ENCODE measurements around the gene TM9SF2. TPM values are rescaled to one million over a fixed set of nuclear protein-coding genes. Genes with fewer than 3 reads are reported as not detected.
"Not testable (repeated sequence)": the region's sequence is repeated elsewhere in the genome, so short reads cannot be mapped to it uniquely, and the experiment has no call there.

Gene TM9SF2
- total RNA-seq, 1 donor from 2014 or later: 138 TPM

DNA sequence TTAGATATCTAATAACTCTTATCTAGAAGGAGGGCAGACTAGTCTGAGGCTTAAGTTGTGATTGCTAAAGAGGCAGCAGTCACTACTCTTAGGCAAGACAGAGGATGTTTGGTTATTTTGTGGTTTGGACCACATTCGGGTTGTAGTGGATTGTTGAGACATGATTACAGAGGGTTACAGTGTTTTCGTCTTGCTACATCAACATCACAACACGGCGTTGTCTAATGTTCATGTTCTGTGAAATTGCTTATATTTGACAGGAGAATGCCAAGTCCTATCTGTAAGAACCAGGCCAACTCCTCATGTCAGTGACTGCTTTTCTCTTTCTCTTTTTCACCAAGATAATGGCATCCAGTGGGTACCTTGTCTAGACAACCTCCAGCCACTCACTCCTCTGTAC is 16.8 kb upstream of the TM9SF2 start:
- FAIRE-seq: peak; percentile 62
- Histone ChIP-seq H3K27me3 (ENCODE audit: control insufficient read depth, insufficient read depth, low read length) (no peaks in the 10 kb centered on the region), H3K36me3 (ENCODE audit: control insufficient read depth, insufficient read depth, low read length) (no peaks in the 10 kb centered on the region), H3K4me3 (ENCODE audit: low read depth, low read length) (no peak overlapping the region)
- DNase-seq (ENCODE audit: low read depth): peak; percentile 91
- no peak for TF ChIP-seq CTCF (IDR thresholded peaks at IDR 0.05; ENCODE audit: insufficient read depth, low read length, severe bottlenecking)

DNA sequence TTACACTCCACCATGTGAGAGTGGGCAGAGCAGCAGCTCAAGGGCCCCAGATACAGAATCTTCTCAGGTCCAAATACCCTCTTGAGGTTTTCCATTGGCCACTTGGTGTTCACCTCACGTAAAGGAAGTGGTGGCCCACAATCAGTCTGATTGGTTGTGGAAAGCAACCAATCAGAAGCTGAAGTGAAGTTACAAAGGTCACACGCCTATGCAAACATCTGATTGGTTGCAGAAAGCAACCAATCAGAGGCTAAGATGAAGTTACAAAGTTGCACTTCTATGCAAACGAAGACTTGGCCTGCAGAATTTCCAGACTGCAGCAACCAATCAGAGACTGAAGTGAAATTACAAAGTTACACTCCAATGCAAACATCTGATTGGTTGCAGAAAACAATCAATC is 14.3 kb upstream of the TM9SF2 start:
- Histone ChIP-seq H3K27me3 (ENCODE audit: control insufficient read depth, insufficient read depth, low read length) (no peaks in the 10 kb centered on the region), H3K4me3 (ENCODE audit: low read depth, low read length) (no peak overlapping the region), H3K36me3 (ENCODE audit: control insufficient read depth, insufficient read depth, low read length) (no peaks in the 10 kb centered on the region)
- no peak for DNase-seq (ENCODE audit: low read depth)
- no peak for FAIRE-seq
- no peak for TF ChIP-seq CTCF (IDR thresholded peaks at IDR 0.05; ENCODE audit: insufficient read depth, low read length, severe bottlenecking)

GRCh38 chr13:99489028-99489427 is 12.2 kb upstream of the TM9SF2 start:
- FAIRE-seq: no peak
- no peak overlapping the region for H3K4me3 ChIP-seq (ENCODE audit: low read depth, low read length)
- H3K36me3 ChIP-seq (ENCODE audit: control insufficient read depth, insufficient read depth, low read length): no peaks in the 10 kb centered on the region
- no peaks in the 10 kb centered on the region for H3K27me3 ChIP-seq (ENCODE audit: control insufficient read depth, insufficient read depth, low read length)
- TF ChIP-seq CTCF (IDR thresholded peaks at IDR 0.05; ENCODE audit: insufficient read depth, low read length, severe bottlenecking): no peak
- DNase-seq (ENCODE audit: low read depth): no peak

DNA sequence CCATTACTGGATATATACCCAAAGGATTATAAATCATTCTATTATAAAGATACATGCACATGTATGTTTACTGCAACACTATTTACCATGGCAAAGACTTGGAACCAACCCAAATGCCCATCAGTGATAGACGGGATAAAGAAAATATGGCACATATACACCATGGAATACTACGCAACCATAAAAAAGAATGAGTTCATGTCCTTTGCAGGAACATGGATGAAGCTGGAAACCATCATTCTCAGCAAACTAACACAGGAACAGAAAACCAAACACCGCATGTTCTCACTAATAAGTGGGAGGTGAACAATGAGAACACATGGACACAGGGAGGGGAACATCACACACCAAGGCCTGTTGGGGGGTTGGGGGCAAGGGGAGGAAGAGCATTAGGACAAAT is 9.5 kb upstream of the TM9SF2 start:
- FAIRE-seq; H3K27me3 ChIP-seq (ENCODE audit: control insufficient read depth, insufficient read depth, low read length); DNase-seq (ENCODE audit: low read depth); H3K36me3 ChIP-seq (ENCODE audit: control insufficient read depth, insufficient read depth, low read length); H3K4me3 ChIP-seq (ENCODE audit: low read depth, low read length): not testable (repeated sequence)

DNA sequence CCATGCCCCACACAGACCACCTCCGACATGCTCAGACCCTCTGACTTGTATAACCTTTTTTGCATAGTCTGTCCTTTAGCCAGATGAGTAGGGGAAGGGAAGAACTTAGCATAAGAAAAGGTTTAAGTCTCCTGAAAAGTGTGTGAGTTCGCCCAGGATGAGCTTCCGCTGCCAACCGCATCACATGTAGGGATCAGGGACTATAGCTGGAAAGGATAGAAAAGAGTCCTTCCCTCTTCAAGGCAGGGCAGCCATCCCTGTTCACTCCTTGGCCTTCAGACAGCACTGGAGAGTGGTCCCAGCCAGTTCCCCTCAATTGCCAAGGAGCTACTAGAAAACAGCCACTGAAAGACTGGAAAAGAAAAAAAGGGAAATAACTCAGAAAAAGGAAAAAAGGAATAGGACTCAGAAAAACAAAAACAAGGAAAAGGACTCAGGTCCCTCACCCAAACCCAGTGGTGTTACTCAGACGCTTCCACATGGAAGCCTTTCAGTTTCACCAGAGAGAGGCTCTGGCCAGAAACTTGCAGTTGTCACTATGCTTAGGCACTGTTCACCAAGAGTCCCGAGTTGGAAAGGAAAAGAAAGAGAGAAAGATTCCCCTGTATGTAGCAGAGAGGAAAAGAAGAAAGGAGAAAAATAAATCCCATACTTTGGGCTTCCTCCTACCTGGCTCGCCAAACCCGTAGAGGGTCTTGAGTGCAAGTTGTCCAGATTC is 5.6 kb upstream of the TM9SF2 start:
- no peaks in the 10 kb centered on the region for H3K36me3 ChIP-seq (ENCODE audit: control insufficient read depth, insufficient read depth, low read length)
- no peak for TF ChIP-seq CTCF (IDR thresholded peaks at IDR 0.05; ENCODE audit: insufficient read depth, low read length, severe bottlenecking)
- no peaks in the 10 kb centered on the region for H3K27me3 ChIP-seq (ENCODE audit: control insufficient read depth, insufficient read depth, low read length)
- FAIRE-seq (no peak), DNase-seq (ENCODE audit: low read depth) (no peak)
- no peak overlapping the region for H3K4me3 ChIP-seq (ENCODE audit: low read depth, low read length)

GRCh38 chr13:99496184-99497142 is 4.8 kb upstream of the TM9SF2 start:
- H3K36me3 ChIP-seq (ENCODE audit: control insufficient read depth, insufficient read depth, low read length): no peaks in the 10 kb centered on the region
- DNase-seq (ENCODE audit: low read depth) (peak; percentile 39), FAIRE-seq (no peak)
- H3K4me3 ChIP-seq (ENCODE audit: low read depth, low read length): peak overlapping the region; percentile 13
- no peaks in the 10 kb centered on the region for H3K27me3 ChIP-seq (ENCODE audit: control insufficient read depth, insufficient read depth, low read length)
- no peak for TF ChIP-seq CTCF (IDR thresholded peaks at IDR 0.05; ENCODE audit: insufficient read depth, low read length, severe bottlenecking)

All from bronchial epithelial cell (primary cell).